GM12878 (cell line): ENCODE results near the gene TGFBRAP1. TPM values are rescaled to one million over a fixed set of nuclear protein-coding genes. Genes with fewer than 3 reads are reported as not detected.

Source experiments
- ATAC-seq: fragments of 200-7000 bp; cut with Tn5 transposase; 3 replicates; pipeline ENCODE4 v1.9.1; 2020; ENCODE audit warnings: mild to moderate bottlenecking, moderate library complexity
- BruUV-seq: library from RNA; stranded (reverse); fragments of 400-500 nt; replicated peaks from 2 replicates; lab custom pipeline; 2021; lab: Mats Ljungman, UMichigan
- CTCF ChIA-PET: fragments of 300-600 bp; sonication (Branson Sonifier 250); formaldehyde crosslinking; extraction: SDS; loops from one replicate; lab custom pipeline; 2021; ENCODE audit warnings: inconsistent platforms; lab: Yijun Ruan, JAX
- POLR2A ChIA-PET: fragments of 350-600 bp; formaldehyde crosslinking; extraction: SDS; loops from one replicate; lab custom pipeline; 2021; ENCODE audit warnings: inconsistent platforms; lab: Charles Lee
- RAD21 ChIA-PET: fragments of 300-600 bp; sonication (Branson Sonifier 250); formaldehyde crosslinking; loops from one replicate; lab custom pipeline; 2023; ENCODE audit warnings: antibody characterized with exemption; ENCODE audit not compliant: unreplicated experiment; lab: Charles Lee
- SMC1A ChIA-PET: fragments of 300-600 bp; sonication (Branson Sonifier 250); formaldehyde crosslinking; loops from one replicate; lab custom pipeline; 2023; ENCODE audit not compliant: unreplicated experiment, uncharacterized antibody; lab: Charles Lee
- DNase-seq: peaks from one replicate; pipeline ENCODE4 v3.0.0-alpha.2; 2011; ENCODE audit warnings: low read depth, low spot score
- FAIRE-seq: peaks from 3 replicates; lab custom pipeline; 2011; peaks lifted over from hg19 to GRCh38; lab: Jason Lieb, UNC
- H2AFZ ChIP-seq: 2 replicates; pipeline ENCODE4 v1.6.0; 2011; ENCODE audit warnings: low read depth, low read length, control low read depth; ENCODE audit not compliant: control insufficient read depth
- H3K27ac ChIP-seq: 2 replicates; pipeline ENCODE4 v1.5.1; 2011; ENCODE audit warnings: control low read depth; ENCODE audit not compliant: control insufficient read depth, insufficient read depth
- H3K27me3 ChIP-seq, 2 experiments: replicated peaks in 1 of 2; 2 replicates each; pipeline versions ENCODE4 v1.6.0 to v1.6.1; 2011; ENCODE audit warnings: low read length in 1 of 2; ENCODE audit not compliant: control insufficient read depth in 2 of 2, insufficient read depth in 2 of 2
- H3K36me3 ChIP-seq, 2 experiments: 2 replicates each; pipeline ENCODE4 v1.5.1; 2011; ENCODE audit warnings: low read length in 1 of 2; ENCODE audit not compliant: control insufficient read depth in 2 of 2, insufficient read depth in 2 of 2
- H3K4me1 ChIP-seq: 2 replicates; pipeline ENCODE4 v1.6.1; 2011; ENCODE audit warnings: mild to moderate bottlenecking, low read length, moderate library complexity, mixed read lengths; ENCODE audit not compliant: control insufficient read depth, insufficient read depth
- H3K4me2 ChIP-seq: 2 replicates; pipeline ENCODE4 v1.6.0; 2011; ENCODE audit warnings: control low read depth; ENCODE audit not compliant: control insufficient read depth, insufficient read depth
- H3K4me3 ChIP-seq: fragments of 200-600 bp; sonication (generic); 2 replicates; pipeline ENCODE4 v1.5.1; 2016
- H3K79me2 ChIP-seq: 2 replicates; pipeline ENCODE4 v1.6.0; 2011; ENCODE audit warnings: low read length; ENCODE audit not compliant: control insufficient read depth, insufficient read depth
- H3K9ac ChIP-seq: 2 replicates; pipeline ENCODE4 v1.8.0; 2011; ENCODE audit warnings: low read length, control low read depth, mixed read lengths; ENCODE audit not compliant: control insufficient read depth, insufficient read depth
- H3K9me3 ChIP-seq: replicated peaks from 3 replicates; pipeline ENCODE4 v1.5.1; 2011; ENCODE audit warnings: mild to moderate bottlenecking, low read length; ENCODE audit not compliant: control insufficient read depth, insufficient read depth
- H4K20me1 ChIP-seq: 2 replicates; pipeline ENCODE4 v1.6.0; 2011; ENCODE audit not compliant: control insufficient read depth, insufficient read depth
- CHD2 ChIP-seq: IDR thresholded peaks from 2 replicates; pipeline ENCODE4 v1.6.1; 2011; ENCODE audit warnings: low read depth, low read length, improper control_type of control experiment, borderline replicate concordance
- CHD4 ChIP-seq: fragments of 200-600 bp; sonication (generic); IDR thresholded peaks from 2 replicates; pipeline ENCODE4 v1.6.1; 2016; ENCODE audit warnings: mild to moderate bottlenecking
- ELK1 ChIP-seq: IDR thresholded peaks from 2 replicates; pipeline ENCODE4 v1.6.1; 2012; ENCODE audit warnings: low read depth, low read length, improper control_type of control experiment
- IRF3 ChIP-seq: fragments of 450-650 bp; IDR thresholded peaks from 2 replicates; pipeline ENCODE4 v1.6.1; 2014; ENCODE audit warnings: mild to moderate bottlenecking
- JUNB ChIP-seq: IDR thresholded peaks from 2 replicates; pipeline ENCODE4 v1.6.1; 2016; ENCODE audit warnings: antibody characterized with exemption, mild to moderate bottlenecking
- JUND ChIP-seq: IDR thresholded peaks from 2 replicates; pipeline ENCODE4 v1.6.1; 2012; ENCODE audit warnings: low read depth, mild to moderate bottlenecking, low read length, improper control_type of control experiment, moderate library complexity
- KAT2A ChIP-seq: conservative IDR thresholded peaks from 2 replicates; pipeline ENCODE4 v1.6.1; 2011; ENCODE audit warnings: low read depth, low read length; ENCODE audit not compliant: control insufficient read depth
- MTA2 ChIP-seq: fragments of 450-650 bp; IDR thresholded peaks from 2 replicates; pipeline ENCODE4 v1.6.1; 2016; ENCODE audit warnings: low read depth, mild to moderate bottlenecking, moderate library complexity
- NBN ChIP-seq: fragments of 450-650 bp; IDR thresholded peaks from 2 replicates; pipeline ENCODE4 v1.6.1; 2016
- RAD51 ChIP-seq: fragments of 450-650 bp; IDR thresholded peaks from 2 replicates; pipeline ENCODE4 v1.6.1; 2016; ENCODE audit warnings: moderate library complexity, mild to moderate bottlenecking, inconsistent platforms
- RBBP5 ChIP-seq: fragments of 200-600 bp; sonication (generic); conservative IDR thresholded peaks from 2 replicates; pipeline ENCODE4 v1.6.1; 2016
- SIX5 ChIP-seq: IDR thresholded peaks from 2 replicates; pipeline ENCODE4 v1.6.1; 2011; ENCODE audit warnings: mild to moderate bottlenecking, low read depth, low read length, moderate library complexity; ENCODE audit not compliant: severe bottlenecking
- SMAD1 ChIP-seq: fragments of 450-650 bp; IDR thresholded peaks from 2 replicates; pipeline ENCODE4 v1.6.1; 2018; ENCODE audit warnings: mild to moderate bottlenecking, low read depth; ENCODE audit not compliant: partially characterized antibody
- SP1 ChIP-seq: IDR thresholded peaks from one replicate; pipeline ENCODE4 v1.6.1; 2011; ENCODE audit warnings: low read depth, low read length
- TBL1XR1 ChIP-seq: IDR thresholded peaks from 2 replicates; pipeline ENCODE4 v1.6.1; 2012; ENCODE audit warnings: low read depth, low read length, improper control_type of control experiment
- ZBED1 ChIP-seq: IDR thresholded peaks from 2 replicates; pipeline ENCODE4 v1.6.1; 2016; ENCODE audit warnings: borderline replicate concordance
- WGBS: methylation state at CpG from one replicate; pipeline ENCODE4 v1.1.6; 2016; ENCODE audit warnings: low lambda C conversion rate; ENCODE audit not compliant: insufficient replicate concordance, insufficient coverage; ENCODE audit errors: missing lambda C conversion rate; 5-methylcytosine and 5-hydroxymethylcytosine counted together
- in situ Hi-C: fragments of 300-500 bp; cut with MboI; formaldehyde crosslinking; loops from 9 replicates; pipeline ENCODE4 v1.14.3; 2018; ENCODE audit warnings: mixed read lengths
- intact Hi-C: fragments of 100-400 bp; cut with micrococcal nuclease; formaldehyde crosslinking; loops from one replicate; pipeline ENCODE4 v1.14.2; 2022; ENCODE audit not compliant: unreplicated experiment
- polyA plus RNA-seq, 11 experiments: library from polyadenylated mRNA; depleted of rRNA in 4 of 11; unstranded in 6 of 11; stranded (reverse) in 5 of 11; fragments of >200 nt; fragmentation: Nextera tagmentation in 4 of 11; fragmentation: Illumina TruSeq in 1 of 11; extraction: Ambion mirVana in 4 of 11; extraction: Trizol in 1 of 11; gene quantifications; 1 replicate in 1 of 11; 2 replicates in 10 of 11; pipeline versions ENCODE4 v1.2.1 to v1.2.3, GENCODE V29; 2011 to 2016; ENCODE audit warnings: inconsistent platforms in 2 of 11, missing spikeins in 2 of 11, low read depth in 1 of 11
- total RNA-seq, 4 experiments: library from RNA; depleted of rRNA in 3 of 4; stranded (reverse); fragments of >200 nt in 3 of 4; fragmentation: Illumina TruSeq in 1 of 4; extraction: Trizol in 1 of 4; gene quantifications; 2 replicates each; pipeline versions ENCODE4 v1.2.1 to v1.2.3, GENCODE V29; 2013 to 2021
- TF ChIP-seq, protein P1 (sequence below): fragments of 450-650 bp; IDR thresholded peaks from 2 replicates; pipeline ENCODE4 v1.6.1; 2017; ENCODE audit warnings: antibody characterized with exemption, mild to moderate bottlenecking, moderate library complexity
- TF ChIP-seq, protein P2 (sequence below): IDR thresholded peaks from 2 replicates; pipeline ENCODE4 v1.6.1; 2011; ENCODE audit warnings: borderline replicate concordance, low read depth, mild to moderate bottlenecking, moderate library complexity, low read length; ENCODE audit not compliant: insufficient read depth, poor library complexity, severe bottlenecking

Gene TGFBRAP1
- total and polyA plus RNA-seq, 10 of the 15 experiments (the other 5 are each of a cell fraction or from before 2014, with no cell fraction given): 7.9 to 37.4 (median 23.7) TPM

DNA sequence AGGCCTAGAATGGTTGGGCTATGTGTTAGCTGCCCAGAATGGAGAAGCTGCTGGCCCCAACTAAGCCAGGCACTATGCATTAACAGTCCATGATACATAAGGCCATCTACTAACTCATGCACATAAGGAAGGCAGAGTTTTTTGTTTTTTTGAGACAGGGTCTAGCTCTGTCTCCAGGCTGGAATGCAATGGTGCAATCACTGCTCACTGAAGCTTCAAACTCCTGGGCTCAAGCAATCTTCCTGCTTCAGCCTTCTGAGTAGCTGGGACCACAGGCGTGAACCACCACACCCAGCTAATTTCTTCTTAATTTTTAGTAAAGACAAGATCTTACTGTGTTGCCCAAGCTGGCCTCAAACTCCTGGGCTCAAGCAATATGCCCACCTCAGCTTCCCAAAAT is 50.4 kb downstream of the TGFBRAP1 start:
- WGBS: 93% methylated on average over 1 of the region's 1 CpG
- intact Hi-C loops: no loop called here
- no peak overlapping the region for H3K4me2 ChIP-seq
- in situ Hi-C loops: no loop called here
- ATAC-seq (no peak), FAIRE-seq (no peak), DNase-seq (no peak)
- no peaks in the 10 kb centered on the region for H3K27me3 ChIP-seq
- CTCF ChIA-PET: interaction anchor here (0.6 to 1.6 kb wide), 2 partner anchors 9 to 177 kb away, joined by 3 to 6 read pairs; no protein-coding TSS in a partner anchor
- H4K20me1 ChIP-seq: no peaks in the 10 kb centered on the region
- no TSS peak for BruUV-seq
- no peaks in the 10 kb centered on the region for H3K9me3 ChIP-seq
- SMC1A ChIA-PET: interaction anchor here (0.7 to 0.8 kb wide), 2 partner anchors 41 to 66 kb away, joined by 3 read pairs; no protein-coding TSS in a partner anchor
- POLR2A ChIA-PET: no interaction called here
- peaks cover 33 to 45% of the 10 kb centered on the region in 2 experiments for H3K36me3 ChIP-seq
- RAD21 ChIA-PET: no interaction called here
- no peak overlapping the region for H3K4me3 ChIP-seq
- H3K79me2 ChIP-seq: no peaks in the 10 kb centered on the region
- TF ChIP-seq KAT2A: no peak
- no peak for TF ChIP-seq JUNB
- no peak for TF ChIP-seq IRF3
- no peak for TF ChIP-seq NBN
- TF ChIP-seq SP1: no peak
- no peak for TF ChIP-seq ZBED1
- no peak for TF ChIP-seq SIX5
- TF ChIP-seq, protein P1, sequence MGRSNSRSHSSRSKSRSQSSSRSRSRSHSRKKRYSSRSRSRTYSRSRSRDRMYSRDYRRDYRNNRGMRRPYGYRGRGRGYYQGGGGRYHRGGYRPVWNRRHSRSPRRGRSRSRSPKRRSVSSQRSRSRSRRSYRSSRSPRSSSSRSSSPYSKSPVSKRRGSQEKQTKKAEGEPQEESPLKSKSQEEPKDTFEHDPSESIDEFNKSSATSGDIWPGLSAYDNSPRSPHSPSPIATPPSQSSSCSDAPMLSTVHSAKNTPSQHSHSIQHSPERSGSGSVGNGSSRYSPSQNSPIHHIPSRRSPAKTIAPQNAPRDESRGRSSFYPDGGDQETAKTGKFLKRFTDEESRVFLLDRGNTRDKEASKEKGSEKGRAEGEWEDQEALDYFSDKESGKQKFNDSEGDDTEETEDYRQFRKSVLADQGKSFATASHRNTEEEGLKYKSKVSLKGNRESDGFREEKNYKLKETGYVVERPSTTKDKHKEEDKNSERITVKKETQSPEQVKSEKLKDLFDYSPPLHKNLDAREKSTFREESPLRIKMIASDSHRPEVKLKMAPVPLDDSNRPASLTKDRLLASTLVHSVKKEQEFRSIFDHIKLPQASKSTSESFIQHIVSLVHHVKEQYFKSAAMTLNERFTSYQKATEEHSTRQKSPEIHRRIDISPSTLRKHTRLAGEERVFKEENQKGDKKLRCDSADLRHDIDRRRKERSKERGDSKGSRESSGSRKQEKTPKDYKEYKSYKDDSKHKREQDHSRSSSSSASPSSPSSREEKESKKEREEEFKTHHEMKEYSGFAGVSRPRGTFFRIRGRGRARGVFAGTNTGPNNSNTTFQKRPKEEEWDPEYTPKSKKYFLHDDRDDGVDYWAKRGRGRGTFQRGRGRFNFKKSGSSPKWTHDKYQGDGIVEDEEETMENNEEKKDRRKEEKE: no peak
- TF ChIP-seq SMAD1: no peak
- no peak for TF ChIP-seq JUND
- TF ChIP-seq CHD2: no peak
- TF ChIP-seq, protein P2, sequence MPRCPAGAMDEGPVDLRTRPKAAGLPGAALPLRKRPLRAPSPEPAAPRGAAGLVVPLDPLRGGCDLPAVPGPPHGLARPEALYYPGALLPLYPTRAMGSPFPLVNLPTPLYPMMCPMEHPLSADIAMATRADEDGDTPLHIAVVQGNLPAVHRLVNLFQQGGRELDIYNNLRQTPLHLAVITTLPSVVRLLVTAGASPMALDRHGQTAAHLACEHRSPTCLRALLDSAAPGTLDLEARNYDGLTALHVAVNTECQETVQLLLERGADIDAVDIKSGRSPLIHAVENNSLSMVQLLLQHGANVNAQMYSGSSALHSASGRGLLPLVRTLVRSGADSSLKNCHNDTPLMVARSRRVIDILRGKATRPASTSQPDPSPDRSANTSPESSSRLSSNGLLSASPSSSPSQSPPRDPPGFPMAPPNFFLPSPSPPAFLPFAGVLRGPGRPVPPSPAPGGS: no peak
- no peak for TF ChIP-seq TBL1XR1
- no peak for TF ChIP-seq RAD51
- TF ChIP-seq RBBP5: no peak
- TF ChIP-seq ELK1: no peak
- TF ChIP-seq CHD4: no peak
- TF ChIP-seq MTA2: no peak
- no peaks in the 10 kb centered on the region for H3K4me1 ChIP-seq
- H3K27ac ChIP-seq: no peak overlapping the region
- H3K9ac ChIP-seq: no peak overlapping the region
- H2AFZ ChIP-seq: no peak overlapping the region
